Esophagus squamous epithelium (tissue), 4 donors: ENCODE measurements around the gene BDNF.

Experiments
- POLR2A ChIP-seq, 4 donors: fragments of 450-650 bp; IDR thresholded peaks; one replicate each; pipeline ENCODE4 v1.6.1; 2017; ENCODE audit warnings: antibody characterized with exemption in 4 of 4, mild to moderate bottlenecking in 4 of 4, moderate library complexity in 3 of 4
- TF ChIP-seq, protein P1 (sequence below), 6 experiments: fragments of 450-650 bp in 4 of 6; fragments of 200-600 bp in 2 of 6; sonication (generic) in 2 of 6; IDR thresholded peaks; one replicate each; pipeline ENCODE4 v1.5.1; 2016 to 2019; ENCODE audit warnings: antibody characterized with exemption in 6 of 6, mild to moderate bottlenecking in 4 of 6, moderate library complexity in 4 of 6

DNA sequence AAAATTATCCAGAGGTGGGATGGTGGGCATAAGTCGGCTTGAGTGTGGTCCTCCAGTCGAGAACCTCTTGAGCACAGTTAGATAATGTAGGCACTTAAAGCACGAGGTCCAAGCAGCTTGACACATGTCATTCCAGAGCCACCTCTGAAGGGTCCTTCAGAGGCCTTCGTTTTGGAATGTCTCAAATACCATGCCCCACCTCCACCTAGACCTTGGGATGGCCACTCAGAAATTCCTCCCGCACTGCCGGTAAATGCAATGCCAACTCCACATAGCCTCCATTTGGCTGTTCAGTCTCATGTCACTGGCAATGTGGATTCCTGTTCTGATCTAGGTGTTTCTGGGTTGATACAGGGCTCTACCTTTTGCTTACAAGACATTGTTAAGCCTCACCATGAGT is 43.9 kb downstream of the BDNF start:
- no peak for TF ChIP-seq POLR2A (IDR thresholded peaks at IDR 0.05)
- TF ChIP-seq, protein P1, sequence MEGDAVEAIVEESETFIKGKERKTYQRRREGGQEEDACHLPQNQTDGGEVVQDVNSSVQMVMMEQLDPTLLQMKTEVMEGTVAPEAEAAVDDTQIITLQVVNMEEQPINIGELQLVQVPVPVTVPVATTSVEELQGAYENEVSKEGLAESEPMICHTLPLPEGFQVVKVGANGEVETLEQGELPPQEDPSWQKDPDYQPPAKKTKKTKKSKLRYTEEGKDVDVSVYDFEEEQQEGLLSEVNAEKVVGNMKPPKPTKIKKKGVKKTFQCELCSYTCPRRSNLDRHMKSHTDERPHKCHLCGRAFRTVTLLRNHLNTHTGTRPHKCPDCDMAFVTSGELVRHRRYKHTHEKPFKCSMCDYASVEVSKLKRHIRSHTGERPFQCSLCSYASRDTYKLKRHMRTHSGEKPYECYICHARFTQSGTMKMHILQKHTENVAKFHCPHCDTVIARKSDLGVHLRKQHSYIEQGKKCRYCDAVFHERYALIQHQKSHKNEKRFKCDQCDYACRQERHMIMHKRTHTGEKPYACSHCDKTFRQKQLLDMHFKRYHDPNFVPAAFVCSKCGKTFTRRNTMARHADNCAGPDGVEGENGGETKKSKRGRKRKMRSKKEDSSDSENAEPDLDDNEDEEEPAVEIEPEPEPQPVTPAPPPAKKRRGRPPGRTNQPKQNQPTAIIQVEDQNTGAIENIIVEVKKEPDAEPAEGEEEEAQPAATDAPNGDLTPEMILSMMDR (IDR thresholded peaks at IDR 0.05) = no peak
